Heart left ventricle (tissue), 16 donors: Measurements from ENCODE around the gene GRXCR2. TPM values are rescaled to one million over a fixed set of nuclear protein-coding genes. Genes with fewer than 3 reads are reported as not detected.
A peak's percentile ranks its signal among the peaks of the same experiment; 100 is the strongest.
"Not testable (repeated sequence)": the region's sequence is repeated elsewhere in the genome, so short reads cannot be mapped to it uniquely, and the experiment has no call there.

Source experiments
- ATAC-seq, 4 donors: fragments of 200-7000 bp; cut with Tn5 transposase; one replicate each; pipeline ENCODE4 v1.9.1; 2020 to 2022; ENCODE audit warnings: moderate library complexity in 4 of 4, mild to moderate bottlenecking in 3 of 4, moderate number of reproducible peaks in 1 of 4
- DNase-seq, 5 donors: peaks; one replicate each; pipeline ENCODE4 v3.0.0-alpha.2; 2020
- H3K27ac ChIP-seq, 12 donors: fragments of 200-600 bp; sonication (generic) in 4 of 12; one replicate each; pipeline versions ENCODE4 v1.5.0 to v1.8.0; 2016 to 2022; ENCODE audit warnings: mild to moderate bottlenecking in 2 of 12
- H3K27me3 ChIP-seq, 9 donors: fragments of 200-600 bp; sonication (generic) in 2 of 9; one replicate each; pipeline versions ENCODE4 v1.5.1 to v1.8.0; 2016 to 2022; ENCODE audit warnings: mild to moderate bottlenecking in 3 of 9
- H3K36me3 ChIP-seq, 9 donors: fragments of 200-600 bp; sonication (generic) in 2 of 9; one replicate each; pipeline versions ENCODE4 v1.5.0 to v1.8.0; 2018 to 2022; ENCODE audit warnings: mild to moderate bottlenecking in 2 of 9
- H3K4me1 ChIP-seq, 12 donors: fragments of 200-600 bp; sonication (generic) in 4 of 12; one replicate each; pipeline versions ENCODE4 v1.5.0 to v1.8.0; 2016 to 2022; ENCODE audit warnings: mild to moderate bottlenecking in 3 of 12
- H3K4me3 ChIP-seq, 12 donors: fragments of 200-600 bp; sonication (generic) in 4 of 12; one replicate each; pipeline versions ENCODE4 v1.5.0 to v1.8.0; 2017 to 2022; ENCODE audit warnings: mild to moderate bottlenecking in 9 of 12, moderate library complexity in 4 of 12
- H3K9me3 ChIP-seq, 12 donors: fragments of 200-600 bp; sonication (generic) in 4 of 12; one replicate each; pipeline versions ENCODE4 v1.5.0 to v1.8.0; 2016 to 2022; ENCODE audit warnings: mild to moderate bottlenecking in 1 of 12
- POLR2A ChIP-seq, 2 donors: fragments of 450-650 bp; IDR thresholded peaks; one replicate each; pipeline ENCODE4 v1.6.1; 2017; ENCODE audit warnings: antibody characterized with exemption in 2 of 2, mild to moderate bottlenecking in 2 of 2, moderate library complexity in 2 of 2
- WGBS, 4 donors: extraction: QIAGEN DNeasy Blood & Tissue Kit in 2 of 4; methylation state at CpG; one replicate each; pipeline versions ENCODE4 v1.1.5 to v1.1.7; 2013 to 2018; 5-methylcytosine and 5-hydroxymethylcytosine counted together
- intact Hi-C, 10 donors: fragments of 100-400 bp; cut with DNase I; formaldehyde crosslinking; loops; one replicate each; pipeline versions ENCODE4 v1.11.1 to v1.14.2; 2022
- polyA plus RNA-seq, 2 donors: library from polyadenylated mRNA; stranded (reverse); fragments of 200-250 nt; gene quantifications; one replicate each; pipeline ENCODE4 v1.2.3, GENCODE V29; 2013
- total RNA-seq, 9 donors: library from RNA; depleted of rRNA in 2 of 9; stranded (reverse); fragments of >200 nt in 2 of 9; fragmentation: NEBNext Ultra II Directional in 3 of 9; extraction: Animal tissue kit (Norgen Biotek cat#: 25700) in 3 of 9; gene quantifications; one replicate each; pipeline versions ENCODE4 v1.1.0 to v1.2.4, GENCODE V29; 2016 to 2023
- TF ChIP-seq, protein P1 (sequence below), 12 donors: fragments of 200-600 bp; sonication (generic) in 4 of 12; IDR thresholded peaks; one replicate each; pipeline versions ENCODE4 v1.5.0 to v1.8.0; 2018 to 2022; ENCODE audit warnings: antibody characterized with exemption in 12 of 12, mild to moderate bottlenecking in 5 of 12
- donor health status: ischemic (EF 13 %, LVEDD 7.1; RV severe dilation, severe dysfunction).
- donor health status: healthy with polysubstance abuse.
- donor health status: DM: no; HTN: yes; CAD: no.
- donor health status: DM: no; HTN: no; CAD: no.
- donor health status: ischemic (EF 25% LVEDD 6.9; RV normal size, moderate dysfunction).
- donor health status: ischemic (EF 25% LVEDD 5.7; RV mildly dilated, moderate dysfunction).
- donor health status: healthy.
- donor health status: DM: yes; HTN: yes; CAD: no.
- donor health status: ischemic (EF 35%, LVEDD 5.7; RV mildly dilated, moderate dysfunction).
- donor health status: nonischemic (EF 11% LVEDD 7.7; RV severe dilation, severe dysfunction).
- donor health status: DM: yes; HTN: yes; CAD: no.
- donor health status: PGD.
- donor health status: ischemic (EF 29% LVEDD 5.4; RV normal size, mild dysfunction).
- donor health status: nonischemic (EF 23%, LVEDD 6.1; RV moderate dilation, normal function).

The GRXCR2 gene
- total and polyA plus RNA-seq, 11 donors, result 0.28 to 5.7 (median 0.80) TPM; not detected in 3

DNA sequence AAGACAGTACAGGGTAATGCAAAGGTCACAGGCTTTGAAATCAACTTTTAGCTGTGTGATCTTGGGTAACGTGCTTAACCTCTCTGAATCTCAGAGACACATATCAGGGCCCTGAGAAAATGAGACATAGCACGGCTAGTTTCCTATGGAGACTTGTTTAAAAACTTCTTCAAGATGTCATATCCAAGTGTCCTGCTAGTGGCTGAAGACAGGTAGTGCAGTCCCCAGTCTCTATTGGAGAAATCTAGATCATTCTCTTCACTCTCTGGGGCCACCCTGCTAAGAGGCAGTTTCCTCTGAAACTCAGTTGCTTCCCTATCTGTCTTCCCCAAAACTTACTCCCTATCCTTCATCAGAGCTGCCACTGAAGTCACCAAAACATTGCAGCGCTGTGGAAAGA lies 30.3 kb upstream of the GRXCR2 start:
- Histone ChIP-seq H3K9me3 (peaks cover 0 to 15% (median 0%) of the 10 kb centered on the region in 12 donors), H3K27ac (no peak overlapping the region), H3K27me3 (no peaks in the 10 kb centered on the region), H3K36me3 (no peaks in the 10 kb centered on the region), H3K4me1 (no peaks in the 10 kb centered on the region), H3K4me3 (no peak overlapping the region)
- intact Hi-C loops, result no loop called here
- WGBS, 4 donors, result 77 to 91% (median 86%) methylated on average over 3 of the region's 3 CpGs
- no peak for ATAC-seq
- no peak for DNase-seq
- TF ChIP-seq, protein P1, sequence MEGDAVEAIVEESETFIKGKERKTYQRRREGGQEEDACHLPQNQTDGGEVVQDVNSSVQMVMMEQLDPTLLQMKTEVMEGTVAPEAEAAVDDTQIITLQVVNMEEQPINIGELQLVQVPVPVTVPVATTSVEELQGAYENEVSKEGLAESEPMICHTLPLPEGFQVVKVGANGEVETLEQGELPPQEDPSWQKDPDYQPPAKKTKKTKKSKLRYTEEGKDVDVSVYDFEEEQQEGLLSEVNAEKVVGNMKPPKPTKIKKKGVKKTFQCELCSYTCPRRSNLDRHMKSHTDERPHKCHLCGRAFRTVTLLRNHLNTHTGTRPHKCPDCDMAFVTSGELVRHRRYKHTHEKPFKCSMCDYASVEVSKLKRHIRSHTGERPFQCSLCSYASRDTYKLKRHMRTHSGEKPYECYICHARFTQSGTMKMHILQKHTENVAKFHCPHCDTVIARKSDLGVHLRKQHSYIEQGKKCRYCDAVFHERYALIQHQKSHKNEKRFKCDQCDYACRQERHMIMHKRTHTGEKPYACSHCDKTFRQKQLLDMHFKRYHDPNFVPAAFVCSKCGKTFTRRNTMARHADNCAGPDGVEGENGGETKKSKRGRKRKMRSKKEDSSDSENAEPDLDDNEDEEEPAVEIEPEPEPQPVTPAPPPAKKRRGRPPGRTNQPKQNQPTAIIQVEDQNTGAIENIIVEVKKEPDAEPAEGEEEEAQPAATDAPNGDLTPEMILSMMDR (IDR thresholded peaks at IDR 0.05), result peak in 2 of 12 donors; percentile 27 to 30
- TF ChIP-seq POLR2A (IDR thresholded peaks at IDR 0.05), result no peak

DNA sequence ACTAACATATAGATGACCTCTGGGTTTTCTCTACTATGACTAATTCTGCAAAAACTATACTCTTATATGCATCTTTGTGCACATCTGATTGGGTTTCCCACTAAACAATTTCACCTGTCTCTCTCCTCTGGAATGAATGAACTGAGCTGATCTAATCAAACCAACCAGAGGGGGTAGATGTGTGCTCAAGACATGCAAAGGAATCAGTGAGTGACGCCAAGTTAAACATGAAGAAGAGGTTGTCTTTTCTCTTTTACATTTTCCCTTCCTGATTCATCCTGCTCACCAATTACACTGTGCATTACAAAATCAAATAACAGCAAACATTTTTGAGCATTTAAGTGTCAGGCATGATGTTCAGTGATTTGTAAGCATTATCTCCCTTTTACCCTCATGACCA lies 29.6 kb upstream of the GRXCR2 start:
- no peak for DNase-seq
- Histone ChIP-seq H3K36me3 (no peaks in the 10 kb centered on the region), H3K4me3 (no peak overlapping the region), H3K27ac (no peak overlapping the region), H3K27me3 (no peaks in the 10 kb centered on the region), H3K9me3 (peaks cover 0 to 15% (median 0%) of the 10 kb centered on the region in 12 donors), H3K4me1 (no peaks in the 10 kb centered on the region)
- 72 to 93% (median 85%) methylated on average over 1 of the region's 1 CpG for WGBS, 4 donors
- no peak for ATAC-seq
- intact Hi-C loops, result no loop called here
- TF ChIP-seq, protein P1 (IDR thresholded peaks at IDR 0.05), result no peak
- TF ChIP-seq POLR2A (IDR thresholded peaks at IDR 0.05), result no peak

DNA sequence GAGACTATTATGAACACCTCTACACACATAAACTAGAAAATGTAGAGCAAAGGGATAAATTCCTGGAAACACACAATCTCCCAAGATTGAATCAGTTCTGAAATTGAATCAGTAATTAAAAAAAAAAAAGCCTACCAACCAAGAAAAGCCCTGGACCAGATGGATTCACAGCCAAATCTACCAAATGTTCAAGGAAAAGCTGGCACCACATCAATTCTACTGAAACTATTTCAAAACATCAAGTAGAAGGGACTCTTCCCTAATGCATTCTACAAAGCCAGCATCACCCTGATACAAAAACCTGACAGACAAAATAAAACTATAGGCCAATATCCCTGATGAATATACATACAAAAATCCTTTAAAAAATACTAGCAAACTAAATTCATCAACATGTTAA lies 25.4 kb upstream of the GRXCR2 start:
- intact Hi-C loops, result no loop called here
- H3K4me1 ChIP-seq, result no peaks in the 10 kb centered on the region
- H3K27ac ChIP-seq, result no peak overlapping the region
- H3K27me3 ChIP-seq, result no peaks in the 10 kb centered on the region
- no peaks in the 10 kb centered on the region for H3K36me3 ChIP-seq
- ATAC-seq (no peak), DNase-seq (no peak)
- TF ChIP-seq, protein P1 (IDR thresholded peaks at IDR 0.05), result no peak
- no peak for TF ChIP-seq POLR2A (IDR thresholded peaks at IDR 0.05)
- peaks cover 0 to 15% (median 0%) of the 10 kb centered on the region in 12 donors for H3K9me3 ChIP-seq
- H3K4me3 ChIP-seq, result no peak overlapping the region

DNA sequence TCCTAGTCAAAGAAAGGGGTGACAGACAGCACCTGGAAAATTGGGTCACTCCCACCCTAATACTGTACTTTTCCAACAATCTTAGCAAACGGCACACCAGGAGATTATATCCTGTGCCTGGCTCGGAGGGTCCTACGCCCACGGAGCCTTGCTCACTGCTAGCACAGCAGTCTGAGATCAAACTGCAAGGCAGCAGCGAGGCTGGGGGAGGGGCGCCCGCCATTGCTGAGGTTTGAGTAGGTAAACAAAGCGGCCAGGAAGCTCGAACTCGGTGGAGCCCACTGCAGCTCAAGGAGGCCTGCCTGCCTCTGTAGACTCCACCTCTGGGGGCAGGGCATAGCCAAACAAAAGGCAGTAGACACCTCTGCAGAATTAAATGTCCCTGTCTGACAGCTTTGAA lies 18.6 kb upstream of the GRXCR2 start:
- DNase-seq, H3K4me1 ChIP-seq, H3K36me3 ChIP-seq, ATAC-seq, H3K4me3 ChIP-seq, intact Hi-C loops, H3K27ac ChIP-seq, H3K27me3 ChIP-seq: not testable (repeated sequence)
- peaks cover 0 to 19% (median 2%) of the 10 kb centered on the region in 12 donors for H3K9me3 ChIP-seq
- 85 to 93% (median 90%) methylated on average over 10 of the region's 10 CpGs for WGBS, 4 donors

DNA sequence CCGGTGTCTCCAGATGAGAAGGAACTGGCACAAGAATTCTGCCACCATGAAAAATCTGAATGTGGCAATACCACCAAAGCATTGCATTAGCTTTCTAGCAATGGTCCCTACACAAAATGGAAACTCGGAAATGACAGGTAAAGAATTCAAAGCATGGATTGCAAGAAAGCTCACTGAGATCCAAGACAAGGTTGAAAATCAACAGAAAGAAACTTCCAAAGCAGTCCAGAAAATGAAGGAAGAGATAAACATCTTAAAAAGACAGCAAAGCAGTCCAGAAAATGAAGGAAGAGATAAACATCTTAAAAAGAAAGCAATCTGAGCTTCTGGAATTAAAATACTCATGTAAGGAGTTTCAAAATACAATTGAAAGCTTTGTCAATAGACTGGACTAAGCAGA lies 16.8 kb upstream of the GRXCR2 start:
- WGBS, 4 donors, result 90 to 92% (median 91%) methylated on average over 2 of the region's 2 CpGs
- H3K4me1 ChIP-seq, result no peaks in the 10 kb centered on the region
- no peak overlapping the region for H3K27ac ChIP-seq
- DNase-seq (no peak), ATAC-seq (no peak)
- H3K27me3 ChIP-seq, result peaks cover 0 to 5% (median 0%) of the 10 kb centered on the region in 9 donors
- intact Hi-C loops, result loop anchor here in 1 of 10 donors (5.0 kb wide), 1 partner anchor 207 kb away; no protein-coding TSS in a partner anchor
- no peaks in the 10 kb centered on the region for H3K36me3 ChIP-seq
- no peak overlapping the region for H3K4me3 ChIP-seq
- peaks cover 0 to 19% (median 2%) of the 10 kb centered on the region in 12 donors for H3K9me3 ChIP-seq
- no peak for TF ChIP-seq POLR2A (IDR thresholded peaks at IDR 0.05)
- TF ChIP-seq, protein P1 (IDR thresholded peaks at IDR 0.05), result no peak
